OCI-LY1 (cell line): Measurements from ENCODE around the gene HOXA7.

ENCODE experiments used
- EZH2 ChIP-seq: fragments of 200-600 bp; sonication (generic), shearing (Covaris generic); IDR thresholded peaks from 2 replicates; pipeline ENCODE4 v1.8.0; 2017; ENCODE audit warnings: borderline replicate concordance, mixed run types, mild to moderate bottlenecking, antibody characterized with exemption, low read length, moderate library complexity, mixed read lengths
- TF ChIP-seq, protein P1 (sequence below): fragments of 200-600 bp; sonication (generic), shearing (Covaris generic); IDR thresholded peaks from 2 replicates; pipeline ENCODE4 v1.5.1; 2017; ENCODE audit warnings: mild to moderate bottlenecking, antibody characterized with exemption, low read length, moderate library complexity, mixed read lengths

DNA sequence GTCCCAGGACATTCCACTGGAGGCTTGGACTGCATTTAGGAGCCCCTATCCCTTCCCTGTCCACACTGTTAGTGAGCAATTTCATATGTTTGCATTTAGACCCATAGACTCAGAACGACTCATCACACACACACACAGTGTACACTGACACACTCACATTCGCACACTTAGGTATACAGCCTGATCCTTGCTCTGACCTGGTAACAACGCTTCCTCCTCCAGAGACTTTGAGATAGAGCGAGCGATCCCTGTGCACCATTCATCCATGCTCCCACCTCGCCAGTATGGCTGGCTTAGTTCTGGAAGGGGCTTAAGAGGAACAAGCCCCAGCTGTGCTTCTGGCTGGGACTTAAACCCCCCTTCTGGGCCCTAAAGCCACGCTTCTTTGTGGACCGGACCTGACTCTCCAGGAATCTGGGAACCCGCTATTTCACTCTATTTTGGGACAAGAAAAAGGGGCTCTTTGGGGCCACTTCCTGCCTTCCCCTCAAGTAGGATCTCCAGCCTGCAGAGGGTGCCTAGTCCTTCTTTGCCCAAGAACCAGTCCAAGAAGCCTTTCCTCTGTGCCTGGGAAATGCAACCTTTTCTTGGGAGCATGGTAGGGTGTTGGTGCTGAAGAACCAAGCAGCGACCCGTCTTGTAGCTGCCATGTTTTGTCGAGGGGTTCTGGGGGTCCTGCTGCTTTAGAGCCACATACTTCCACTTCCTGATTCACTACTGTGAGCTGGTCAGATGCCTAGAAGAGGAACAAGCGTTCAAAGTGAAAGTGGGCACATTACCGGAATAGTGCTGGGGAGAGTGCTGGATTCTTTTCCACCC lies 44.5 kb upstream of the HOXA7 start:
- TF ChIP-seq, protein P1, sequence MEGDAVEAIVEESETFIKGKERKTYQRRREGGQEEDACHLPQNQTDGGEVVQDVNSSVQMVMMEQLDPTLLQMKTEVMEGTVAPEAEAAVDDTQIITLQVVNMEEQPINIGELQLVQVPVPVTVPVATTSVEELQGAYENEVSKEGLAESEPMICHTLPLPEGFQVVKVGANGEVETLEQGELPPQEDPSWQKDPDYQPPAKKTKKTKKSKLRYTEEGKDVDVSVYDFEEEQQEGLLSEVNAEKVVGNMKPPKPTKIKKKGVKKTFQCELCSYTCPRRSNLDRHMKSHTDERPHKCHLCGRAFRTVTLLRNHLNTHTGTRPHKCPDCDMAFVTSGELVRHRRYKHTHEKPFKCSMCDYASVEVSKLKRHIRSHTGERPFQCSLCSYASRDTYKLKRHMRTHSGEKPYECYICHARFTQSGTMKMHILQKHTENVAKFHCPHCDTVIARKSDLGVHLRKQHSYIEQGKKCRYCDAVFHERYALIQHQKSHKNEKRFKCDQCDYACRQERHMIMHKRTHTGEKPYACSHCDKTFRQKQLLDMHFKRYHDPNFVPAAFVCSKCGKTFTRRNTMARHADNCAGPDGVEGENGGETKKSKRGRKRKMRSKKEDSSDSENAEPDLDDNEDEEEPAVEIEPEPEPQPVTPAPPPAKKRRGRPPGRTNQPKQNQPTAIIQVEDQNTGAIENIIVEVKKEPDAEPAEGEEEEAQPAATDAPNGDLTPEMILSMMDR = no peak
- TF ChIP-seq EZH2 = no peak
